MM.1S (cell line): ENCODE data around the gene APBA1.

ENCODE experiments used
- CTCF ChIP-seq: fragments of 300-600 bp; sonication (generic); IDR thresholded peaks from 2 replicates; pipeline ENCODE4 v1.5.1; 2016; ENCODE audit warnings: antibody characterized with exemption, low read length, mixed read lengths
- EZH2phosphoT487 ChIP-seq: fragments of 300-600 bp; sonication (generic); IDR thresholded peaks from 2 replicates; pipeline ENCODE4 v1.6.1; 2018; ENCODE audit warnings: antibody characterized with exemption, low read length

DNA sequence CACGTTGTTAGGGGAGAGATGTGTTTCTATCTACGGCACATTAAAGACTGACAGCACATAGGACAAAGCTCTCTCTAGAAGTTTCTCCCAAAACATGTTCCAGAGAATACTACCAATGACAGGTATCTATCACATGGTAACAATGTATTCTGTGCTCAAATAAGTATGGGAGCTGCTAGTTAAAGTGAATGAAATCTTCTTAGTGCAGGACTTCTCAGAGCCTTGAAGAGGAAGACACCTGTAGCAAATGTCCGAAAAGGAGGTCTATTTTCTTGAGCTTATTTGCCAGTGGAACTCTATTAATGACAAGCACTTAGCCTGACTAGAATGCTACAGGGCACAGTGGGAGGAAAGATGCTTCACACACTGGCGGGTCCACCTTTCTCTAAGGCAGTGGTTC, 209.8 kb downstream of the APBA1 start:
- TF ChIP-seq CTCF, result no peak
- no peak for TF ChIP-seq EZH2phosphoT487
